CD4-positive, alpha-beta T cell treated with Interleukin-4 for 1 hour (primary cell): Measurements from ENCODE around the gene FAM227B.

ENCODE experiments used
- DNase-seq, 2 donors: peaks; one replicate each; pipeline ENCODE4 v3.0.0-alpha.2; 2020 to 2022

The FAM227B gene

GRCh38 chr15:49286649-49287404, 333.8 kb downstream of the FAM227B start:
- DNase-seq = no peak

GRCh38 chr15:49282366-49282765, 338.3 kb downstream of the FAM227B start:
- DNase-seq = no peak

- no peak for DNase-seq
These were observed 340.8 kb downstream of the FAM227B start for GRCh38 chr15:49279521-49280456.

GRCh38 chr15:49278751-49279150, 341.9 kb downstream of the FAM227B start:
- DNase-seq = no peak
